Esophagus squamous epithelium (tissue), 5 donors: ENCODE results near the gene HAUS1. TPM values are rescaled to one million over a fixed set of nuclear protein-coding genes. Genes with fewer than 3 reads are reported as not detected.

Source experiments
- DNase-seq: peaks from one replicate; lab custom pipeline; 2025; lab: John Stamatoyannopoulos, UW
- H3K27ac ChIP-seq, 4 donors: fragments of 200-600 bp; sonication (generic); one replicate each; pipeline ENCODE4 v1.5.1; 2016 to 2019; ENCODE audit warnings: mild to moderate bottlenecking in 1 of 4
- H3K27me3 ChIP-seq, 4 donors: fragments of 200-600 bp; sonication (generic); 1 replicate in 3 of 4; 2 replicates in 1 of 4; pipeline versions ENCODE4 v1.5.1 to v1.6.0; 2017 to 2021; ENCODE audit warnings: antibody characterized with exemption in 1 of 4
- H3K36me3 ChIP-seq, 3 donors: fragments of 200-600 bp; sonication (generic); one replicate each; pipeline ENCODE4 v1.5.1; 2016 to 2019
- H3K4me1 ChIP-seq, 3 donors: fragments of 200-600 bp; sonication (generic); one replicate each; pipeline ENCODE4 v1.5.1; 2017 to 2019
- H3K4me3 ChIP-seq, 4 donors: fragments of 200-600 bp; sonication (generic); 1 replicate in 3 of 4; 2 replicates in 1 of 4; pipeline ENCODE4 v1.5.1; 2016 to 2019; ENCODE audit warnings: mild to moderate bottlenecking in 2 of 4, moderate library complexity in 1 of 4
- H3K9me3 ChIP-seq, 3 donors: fragments of 200-600 bp; sonication (generic); one replicate each; pipeline ENCODE4 v1.5.1; 2016 to 2019
- CTCF ChIP-seq, 6 experiments: fragments of 450-650 bp in 4 of 6; fragments of 200-600 bp in 2 of 6; sonication (generic) in 2 of 6; IDR thresholded peaks; one replicate each; pipeline ENCODE4 v1.5.1; 2016 to 2019; ENCODE audit warnings: antibody characterized with exemption in 6 of 6, mild to moderate bottlenecking in 4 of 6, moderate library complexity in 4 of 6
- POLR2A ChIP-seq, 4 donors: fragments of 450-650 bp; IDR thresholded peaks; one replicate each; pipeline ENCODE4 v1.6.1; 2017; ENCODE audit warnings: antibody characterized with exemption in 4 of 4, mild to moderate bottlenecking in 4 of 4, moderate library complexity in 3 of 4
- WGBS, 2 donors: methylation state at CpG; one replicate each; pipeline ENCODE4 v1.1.5; 2018; 5-methylcytosine and 5-hydroxymethylcytosine counted together
- intact Hi-C: fragments of 100-400 bp; cut with DNase I; formaldehyde crosslinking; loops from one replicate; pipeline ENCODE4 v1.15.0; 2022
- total RNA-seq, 4 donors: library from RNA; depleted of rRNA; stranded (reverse); fragments of >200 nt; gene quantifications; one replicate each; pipeline ENCODE4 v1.1.0, GENCODE V29; 2016
- donor health status: DM: yes; HTN: yes; CAD: no.

HAUS1 gene
- total RNA-seq, 4 donors from 2014 or later: 21.1 to 57.3 (median 26.7) TPM

- no peak for TF ChIP-seq CTCF (IDR thresholded peaks at IDR 0.05)
- no peak for TF ChIP-seq POLR2A (IDR thresholded peaks at IDR 0.05)
- no peak overlapping the region for H3K4me3 ChIP-seq
- H3K27ac ChIP-seq: no peak overlapping the region
- no peak for DNase-seq
- no peaks in the 10 kb centered on the region for H3K36me3 ChIP-seq
- H3K27me3 ChIP-seq: no peaks in the 10 kb centered on the region
- intact Hi-C loops: no loop called here
- H3K4me1 ChIP-seq: peaks cover 8 to 30% (median 8%) of the 10 kb centered on the region in 3 donors
- 86 to 88% methylated on average over 3 of the region's 3 CpGs for WGBS, 2 donors
- H3K9me3 ChIP-seq: no peaks in the 10 kb centered on the region
These were observed 42.8 kb upstream of the HAUS1 start for GRCh38 chr18:46061387-46061786.

- Histone ChIP-seq H3K27ac (no peak overlapping the region), H3K4me3 (no peak overlapping the region), H3K36me3 (no peaks in the 10 kb centered on the region), H3K4me1 (peaks cover 8 to 30% (median 8%) of the 10 kb centered on the region in 3 donors), H3K27me3 (no peaks in the 10 kb centered on the region), H3K9me3 (no peaks in the 10 kb centered on the region)
- DNase-seq: no peak
- TF ChIP-seq CTCF (IDR thresholded peaks at IDR 0.05) (no peak), POLR2A (IDR thresholded peaks at IDR 0.05) (no peak)
- intact Hi-C loops: no loop called here
- WGBS, 2 donors: 80 to 85% methylated on average over 1 of the region's 1 CpG
These were observed 42.4 kb upstream of the HAUS1 start for GRCh38 chr18:46061796-46062195.

- 25 to 55% methylated on average over 5 of the region's 5 CpGs for WGBS, 2 donors
- no peaks in the 10 kb centered on the region for H3K9me3 ChIP-seq
- TF ChIP-seq POLR2A (IDR thresholded peaks at IDR 0.05): no peak
- TF ChIP-seq CTCF (IDR thresholded peaks at IDR 0.05): no peak
- H3K27me3 ChIP-seq: no peaks in the 10 kb centered on the region
- no peak for DNase-seq
- peaks cover 8 to 30% (median 8%) of the 10 kb centered on the region in 3 donors for H3K4me1 ChIP-seq
- H3K27ac ChIP-seq: peak overlapping the region in 1 of 4 donors; percentile 42
- no peak overlapping the region for H3K4me3 ChIP-seq
- no peaks in the 10 kb centered on the region for H3K36me3 ChIP-seq
- intact Hi-C loops: no loop called here
These were observed 41.4 kb upstream of the HAUS1 start for GRCh38 chr18:46062781-46063180.

- Histone ChIP-seq H3K27me3 (no peaks in the 10 kb centered on the region), H3K4me3 (no peak overlapping the region), H3K36me3 (no peaks in the 10 kb centered on the region), H3K9me3 (no peaks in the 10 kb centered on the region), H3K4me1 (peaks cover 20 to 56% (median 26%) of the 10 kb centered on the region in 3 donors), H3K27ac (no peak overlapping the region)
- TF ChIP-seq POLR2A (IDR thresholded peaks at IDR 0.05) (no peak), CTCF (IDR thresholded peaks at IDR 0.05) (no peak)
- WGBS, 2 donors: 68 to 78% methylated on average over 5 of the region's 5 CpGs
- DNase-seq: no peak
- intact Hi-C loops: no loop called here
These were observed 36.7 kb upstream of the HAUS1 start for GRCh38 chr18:46067438-46068007.

GRCh38 chr18:46068763-46069162 lies 35.4 kb upstream of the HAUS1 start:
- intact Hi-C loops: no loop called here
- Histone ChIP-seq H3K4me3 (no peak overlapping the region), H3K27me3 (no peaks in the 10 kb centered on the region), H3K4me1 (peaks cover 24 to 59% (median 24%) of the 10 kb centered on the region in 3 donors), H3K27ac (peak overlapping the region; percentile 32 to 76 (median 66)), H3K36me3 (no peaks in the 10 kb centered on the region), H3K9me3 (no peaks in the 10 kb centered on the region)
- TF ChIP-seq CTCF (IDR thresholded peaks at IDR 0.05): no peak
- no peak for TF ChIP-seq POLR2A (IDR thresholded peaks at IDR 0.05)
- DNase-seq: no peak
- 7 to 30% methylated on average over 1 of the region's 1 CpG for WGBS, 2 donors
